Liver (tissue), 9 donors: ENCODE data around the gene ZFYVE1. TPM values are rescaled to one million over a fixed set of nuclear protein-coding genes. Genes with fewer than 3 reads are reported as not detected.

Experiments used
- DNase-seq: peaks from one replicate; pipeline ENCODE4 v3.0.0-alpha.2; 2017; ENCODE audit warnings: low spot score
- H3K27ac ChIP-seq, 2 donors: one replicate each; pipeline ENCODE4 v1.7.0; 2013; ENCODE audit warnings: inconsistent platforms in 2 of 2, low read length in 2 of 2, control low read depth in 1 of 2, low read depth in 1 of 2, mild to moderate bottlenecking in 1 of 2
- H3K27me3 ChIP-seq, 4 donors: one replicate each; pipeline versions ENCODE4 v1.6.1 to v1.7.0; 2013; ENCODE audit warnings: low read length in 3 of 4, inconsistent platforms in 1 of 4, mild to moderate bottlenecking in 1 of 4, moderate library complexity in 1 of 4; ENCODE audit not compliant: control insufficient read depth in 4 of 4, insufficient read depth in 4 of 4
- H3K36me3 ChIP-seq, 4 donors: one replicate each; pipeline versions ENCODE4 v1.6.1 to v1.7.0; 2013; ENCODE audit warnings: low read length in 3 of 4, mild to moderate bottlenecking in 3 of 4, low read depth in 1 of 4, moderate library complexity in 1 of 4; ENCODE audit not compliant: control insufficient read depth in 4 of 4, insufficient read depth in 3 of 4
- H3K4me1 ChIP-seq, 4 donors: one replicate each; pipeline versions ENCODE4 v1.6.1 to v1.7.0; 2013; ENCODE audit warnings: low read length in 3 of 4, mild to moderate bottlenecking in 3 of 4, moderate library complexity in 1 of 4; ENCODE audit not compliant: control insufficient read depth in 4 of 4, insufficient read depth in 4 of 4
- H3K4me3 ChIP-seq, 3 donors: one replicate each; pipeline versions ENCODE4 v1.6.1 to v1.7.0; 2013; ENCODE audit warnings: low read length in 3 of 3, control low read depth in 1 of 3, low read depth in 1 of 3, mild to moderate bottlenecking in 1 of 3
- H3K9ac ChIP-seq, 2 donors: one replicate each; pipeline ENCODE4 v1.7.0; 2013; ENCODE audit warnings: low read length in 2 of 2, mild to moderate bottlenecking in 2 of 2, moderate library complexity in 2 of 2, control low read depth in 1 of 2, low read depth in 1 of 2
- H3K9me3 ChIP-seq, 4 donors: one replicate each; pipeline versions ENCODE4 v1.6.1 to v1.7.0; 2013; ENCODE audit warnings: low read length in 3 of 4; ENCODE audit not compliant: control insufficient read depth in 4 of 4
- EGR1 ChIP-seq, 2 donors: IDR thresholded peaks; 2 replicates each; pipeline ENCODE4 v1.6.1; 2016 to 2018; ENCODE audit warnings: antibody characterized with exemption in 2 of 2, low read depth in 2 of 2
- FOXA1 ChIP-seq: IDR thresholded peaks from 2 replicates; pipeline ENCODE4 v1.6.1; 2016; ENCODE audit warnings: antibody characterized with exemption
- FOXA2 ChIP-seq: IDR thresholded peaks from 2 replicates; pipeline ENCODE4 v1.6.1; 2016; ENCODE audit warnings: antibody characterized with exemption
- GABPA ChIP-seq, 2 donors: IDR thresholded peaks in 1 of 2; conservative IDR thresholded peaks in 1 of 2; 2 replicates each; pipeline ENCODE4 v1.6.1; 2016; ENCODE audit warnings: antibody characterized with exemption in 2 of 2, mild to moderate bottlenecking in 1 of 2, moderate library complexity in 1 of 2
- HNF4A ChIP-seq, 2 donors: conservative IDR thresholded peaks; 2 replicates each; pipeline ENCODE4 v1.6.1; 2016; ENCODE audit warnings: antibody characterized with exemption in 2 of 2, mild to moderate bottlenecking in 2 of 2
- HNF4G ChIP-seq: IDR thresholded peaks from 2 replicates; pipeline ENCODE4 v1.6.1; 2016; ENCODE audit warnings: antibody characterized with exemption
- JUND ChIP-seq, 2 donors: IDR thresholded peaks; 2 replicates each; pipeline ENCODE4 v1.6.1; 2016; ENCODE audit warnings: antibody characterized with exemption in 2 of 2
- NR2F2 ChIP-seq: IDR thresholded peaks from 2 replicates; pipeline ENCODE4 v1.6.1; 2016; ENCODE audit warnings: antibody characterized with exemption
- RAD21 ChIP-seq, 2 donors: IDR thresholded peaks; 2 replicates each; pipeline ENCODE4 v1.6.1; 2016; ENCODE audit warnings: antibody characterized with exemption in 2 of 2, mild to moderate bottlenecking in 2 of 2
- RXRA ChIP-seq, 2 donors: IDR thresholded peaks; 2 replicates each; pipeline ENCODE4 v1.6.1; 2017 to 2018; ENCODE audit warnings: antibody characterized with exemption in 2 of 2, mild to moderate bottlenecking in 1 of 2
- SP1 ChIP-seq: IDR thresholded peaks from 2 replicates; pipeline ENCODE4 v1.6.1; 2018; ENCODE audit warnings: antibody characterized with exemption, mild to moderate bottlenecking
- TAF1 ChIP-seq: conservative IDR thresholded peaks from 2 replicates; pipeline ENCODE4 v1.6.1; 2016; ENCODE audit warnings: antibody characterized with exemption, mild to moderate bottlenecking
- YY1 ChIP-seq: IDR thresholded peaks from 2 replicates; pipeline ENCODE4 v1.6.1; 2016; ENCODE audit warnings: antibody characterized with exemption, mild to moderate bottlenecking
- WGBS: extraction: QIAGEN DNeasy Blood & Tissue Kit; methylation state at CpG from one replicate; pipeline ENCODE4 v1.1.7; 2013; 5-methylcytosine and 5-hydroxymethylcytosine counted together
- polyA plus RNA-seq, 2 donors: library from polyadenylated mRNA; stranded (reverse) in 1 of 2; unstranded in 1 of 2; fragments of 200-250 nt in 1 of 2; fragments of >200 nt in 1 of 2; fragmentation: Nextera tagmentation in 1 of 2; extraction: Ambion mirVana in 1 of 2; gene quantifications; one replicate each; pipeline versions ENCODE4 v1.2.1 to v1.2.3, GENCODE V29; 2013 to 2015
- total RNA-seq, 2 donors: library from RNA; depleted of rRNA; stranded (reverse); fragments of >200 nt; gene quantifications; one replicate each; pipeline ENCODE4 v1.2.3, GENCODE V29; 2014
- TF ChIP-seq, protein P1 (sequence below): fragments of 150-350 bp; IDR thresholded peaks from 2 replicates; pipeline ENCODE4 v1.5.1; 2017; ENCODE audit warnings: improper control_type of control experiment, low read depth, low read length; ENCODE audit not compliant: missing input control
- TF ChIP-seq, protein P2 (sequence below): IDR thresholded peaks from 2 replicates; pipeline ENCODE4 v1.6.1; 2016; ENCODE audit warnings: antibody characterized with exemption
- TF ChIP-seq, protein P3 (sequence below): IDR thresholded peaks from 2 replicates; pipeline ENCODE4 v1.6.1; 2016; ENCODE audit warnings: antibody characterized with exemption
- TF ChIP-seq, protein P4 (sequence below): IDR thresholded peaks from 2 replicates; pipeline ENCODE4 v1.6.1; 2016; ENCODE audit warnings: antibody characterized with exemption
- TF ChIP-seq, protein P5 (sequence below): IDR thresholded peaks from 2 replicates; pipeline ENCODE4 v1.6.1; 2016; ENCODE audit warnings: antibody characterized with exemption, mild to moderate bottlenecking
- donor health status: healthy.
- donor health status: healthy.
- donor health status: healthy.
- donor health status: healthy.
- donor health status: healthy.

ZFYVE1 gene
- total and polyA plus RNA-seq, 4 donors = 5.8 to 13.5 (median 7.9) TPM

DNA sequence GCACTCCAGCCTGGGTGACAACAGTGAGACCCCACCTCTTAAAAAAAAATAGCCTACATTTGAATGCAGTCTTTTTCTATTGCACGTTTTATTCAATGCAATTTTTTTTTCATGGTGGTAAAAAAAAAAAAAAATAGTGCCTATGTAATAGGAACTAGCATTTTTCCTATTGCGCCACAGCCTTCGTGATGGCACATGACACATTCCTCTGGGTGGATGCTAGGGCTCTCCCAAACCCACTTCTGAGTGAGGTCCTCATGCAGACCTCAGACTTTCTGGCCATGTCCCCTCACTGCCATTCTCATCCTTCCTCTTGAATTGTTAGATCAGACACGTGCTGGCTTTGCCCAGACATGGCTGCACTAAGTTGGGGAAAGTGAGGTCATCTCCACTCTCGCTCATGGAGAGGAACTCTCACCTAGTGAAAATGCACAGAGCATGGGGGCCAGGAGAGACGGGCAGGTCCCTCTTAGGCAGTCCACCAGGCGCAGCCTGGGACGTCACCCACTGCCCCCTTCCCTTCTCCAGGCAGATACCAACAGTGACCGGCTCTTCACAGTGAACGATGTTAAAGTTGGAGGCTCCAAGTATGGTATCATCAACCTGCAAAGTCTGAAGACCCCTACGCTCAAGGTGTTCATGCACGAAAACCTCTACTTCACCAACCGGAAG is 81.4 kb downstream of the ZFYVE1 start:
- Histone ChIP-seq H3K27ac (no peak overlapping the region), H3K9me3 (no peaks in the 10 kb centered on the region), H3K4me1 (no peaks in the 10 kb centered on the region), H3K9ac (no peak overlapping the region), H3K27me3 (no peaks in the 10 kb centered on the region), H3K36me3 (peaks cover 2 to 49% (median 21%) of the 10 kb centered on the region in 4 donors), H3K4me3 (no peak overlapping the region)
- DNase-seq = no peak
- TF ChIP-seq NR2F2 (no peak), HNF4A (conservative IDR thresholded peaks at IDR 0.05) (no peak), HNF4G (no peak), RAD21 (IDR thresholded peaks at IDR 0.05) (no peak)
- TF ChIP-seq, protein P1, sequence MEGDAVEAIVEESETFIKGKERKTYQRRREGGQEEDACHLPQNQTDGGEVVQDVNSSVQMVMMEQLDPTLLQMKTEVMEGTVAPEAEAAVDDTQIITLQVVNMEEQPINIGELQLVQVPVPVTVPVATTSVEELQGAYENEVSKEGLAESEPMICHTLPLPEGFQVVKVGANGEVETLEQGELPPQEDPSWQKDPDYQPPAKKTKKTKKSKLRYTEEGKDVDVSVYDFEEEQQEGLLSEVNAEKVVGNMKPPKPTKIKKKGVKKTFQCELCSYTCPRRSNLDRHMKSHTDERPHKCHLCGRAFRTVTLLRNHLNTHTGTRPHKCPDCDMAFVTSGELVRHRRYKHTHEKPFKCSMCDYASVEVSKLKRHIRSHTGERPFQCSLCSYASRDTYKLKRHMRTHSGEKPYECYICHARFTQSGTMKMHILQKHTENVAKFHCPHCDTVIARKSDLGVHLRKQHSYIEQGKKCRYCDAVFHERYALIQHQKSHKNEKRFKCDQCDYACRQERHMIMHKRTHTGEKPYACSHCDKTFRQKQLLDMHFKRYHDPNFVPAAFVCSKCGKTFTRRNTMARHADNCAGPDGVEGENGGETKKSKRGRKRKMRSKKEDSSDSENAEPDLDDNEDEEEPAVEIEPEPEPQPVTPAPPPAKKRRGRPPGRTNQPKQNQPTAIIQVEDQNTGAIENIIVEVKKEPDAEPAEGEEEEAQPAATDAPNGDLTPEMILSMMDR = no peak
- 94% methylated on average over 13 of the region's 13 CpGs for WGBS

DNA sequence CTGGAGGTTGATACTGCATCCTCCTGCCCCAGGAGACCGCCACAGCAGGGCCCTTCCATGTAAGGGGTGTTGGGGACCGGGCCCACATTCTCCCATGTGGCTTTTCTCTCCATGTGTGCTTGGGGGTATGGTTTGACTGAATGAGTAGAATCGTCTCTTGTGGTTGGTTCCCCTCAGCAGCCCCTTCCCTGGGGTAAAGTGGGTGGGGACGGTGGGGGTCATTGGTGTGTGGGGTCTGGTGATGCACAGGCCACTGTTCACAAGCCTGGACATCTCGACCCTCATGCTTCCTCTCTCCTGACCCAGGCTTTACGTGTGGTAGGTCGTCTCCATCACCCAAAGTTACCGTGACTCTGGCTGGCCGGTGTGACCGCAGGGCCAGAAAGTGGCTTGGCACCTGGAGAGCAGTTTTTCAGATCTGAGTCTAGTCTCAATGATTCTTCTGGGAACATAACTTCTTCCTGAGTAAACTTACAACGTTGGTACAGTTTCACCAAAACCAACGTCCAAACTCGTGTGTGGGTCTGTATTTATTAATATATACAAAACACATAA is 83.0 kb downstream of the ZFYVE1 start:
- H3K9ac ChIP-seq = no peak overlapping the region
- H3K27me3 ChIP-seq = no peaks in the 10 kb centered on the region
- H3K27ac ChIP-seq = no peak overlapping the region
- no peak for TF ChIP-seq RXRA (IDR thresholded peaks at IDR 0.05)
- TF ChIP-seq, protein P1 = no peak
- TF ChIP-seq, protein P2, sequence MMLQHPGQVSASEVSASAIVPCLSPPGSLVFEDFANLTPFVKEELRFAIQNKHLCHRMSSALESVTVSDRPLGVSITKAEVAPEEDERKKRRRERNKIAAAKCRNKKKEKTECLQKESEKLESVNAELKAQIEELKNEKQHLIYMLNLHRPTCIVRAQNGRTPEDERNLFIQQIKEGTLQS = no peak
- TF ChIP-seq EGR1 (IDR thresholded peaks at IDR 0.05; ENCODE audit: low read depth in 2 of 2) = no peak
- no peak for TF ChIP-seq JUND (IDR thresholded peaks at IDR 0.05)
- TF ChIP-seq NR2F2 = no peak
- TF ChIP-seq, protein P3, sequence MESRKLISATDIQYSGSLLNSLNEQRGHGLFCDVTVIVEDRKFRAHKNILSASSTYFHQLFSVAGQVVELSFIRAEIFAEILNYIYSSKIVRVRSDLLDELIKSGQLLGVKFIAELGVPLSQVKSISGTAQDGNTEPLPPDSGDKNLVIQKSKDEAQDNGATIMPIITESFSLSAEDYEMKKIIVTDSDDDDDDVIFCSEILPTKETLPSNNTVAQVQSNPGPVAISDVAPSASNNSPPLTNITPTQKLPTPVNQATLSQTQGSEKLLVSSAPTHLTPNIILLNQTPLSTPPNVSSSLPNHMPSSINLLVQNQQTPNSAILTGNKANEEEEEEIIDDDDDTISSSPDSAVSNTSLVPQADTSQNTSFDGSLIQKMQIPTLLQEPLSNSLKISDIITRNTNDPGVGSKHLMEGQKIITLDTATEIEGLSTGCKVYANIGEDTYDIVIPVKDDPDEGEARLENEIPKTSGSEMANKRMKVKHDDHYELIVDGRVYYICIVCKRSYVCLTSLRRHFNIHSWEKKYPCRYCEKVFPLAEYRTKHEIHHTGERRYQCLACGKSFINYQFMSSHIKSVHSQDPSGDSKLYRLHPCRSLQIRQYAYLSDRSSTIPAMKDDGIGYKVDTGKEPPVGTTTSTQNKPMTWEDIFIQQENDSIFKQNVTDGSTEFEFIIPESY = no peak
- TF ChIP-seq YY1 = no peak
- TF ChIP-seq TAF1 = no peak
- TF ChIP-seq GABPA (IDR thresholded peaks at IDR 0.05 in 1 of 2, conservative IDR thresholded peaks at IDR 0.05 in 1 of 2) = no peak
- no peak for TF ChIP-seq FOXA2
- TF ChIP-seq HNF4A (conservative IDR thresholded peaks at IDR 0.05) = no peak
- no peak for TF ChIP-seq FOXA1
- TF ChIP-seq RAD21 (IDR thresholded peaks at IDR 0.05) = no peak
- no peak for TF ChIP-seq SP1
- TF ChIP-seq, protein P4, sequence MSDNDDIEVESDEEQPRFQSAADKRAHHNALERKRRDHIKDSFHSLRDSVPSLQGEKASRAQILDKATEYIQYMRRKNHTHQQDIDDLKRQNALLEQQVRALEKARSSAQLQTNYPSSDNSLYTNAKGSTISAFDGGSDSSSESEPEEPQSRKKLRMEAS = no peak
- TF ChIP-seq, protein P5, sequence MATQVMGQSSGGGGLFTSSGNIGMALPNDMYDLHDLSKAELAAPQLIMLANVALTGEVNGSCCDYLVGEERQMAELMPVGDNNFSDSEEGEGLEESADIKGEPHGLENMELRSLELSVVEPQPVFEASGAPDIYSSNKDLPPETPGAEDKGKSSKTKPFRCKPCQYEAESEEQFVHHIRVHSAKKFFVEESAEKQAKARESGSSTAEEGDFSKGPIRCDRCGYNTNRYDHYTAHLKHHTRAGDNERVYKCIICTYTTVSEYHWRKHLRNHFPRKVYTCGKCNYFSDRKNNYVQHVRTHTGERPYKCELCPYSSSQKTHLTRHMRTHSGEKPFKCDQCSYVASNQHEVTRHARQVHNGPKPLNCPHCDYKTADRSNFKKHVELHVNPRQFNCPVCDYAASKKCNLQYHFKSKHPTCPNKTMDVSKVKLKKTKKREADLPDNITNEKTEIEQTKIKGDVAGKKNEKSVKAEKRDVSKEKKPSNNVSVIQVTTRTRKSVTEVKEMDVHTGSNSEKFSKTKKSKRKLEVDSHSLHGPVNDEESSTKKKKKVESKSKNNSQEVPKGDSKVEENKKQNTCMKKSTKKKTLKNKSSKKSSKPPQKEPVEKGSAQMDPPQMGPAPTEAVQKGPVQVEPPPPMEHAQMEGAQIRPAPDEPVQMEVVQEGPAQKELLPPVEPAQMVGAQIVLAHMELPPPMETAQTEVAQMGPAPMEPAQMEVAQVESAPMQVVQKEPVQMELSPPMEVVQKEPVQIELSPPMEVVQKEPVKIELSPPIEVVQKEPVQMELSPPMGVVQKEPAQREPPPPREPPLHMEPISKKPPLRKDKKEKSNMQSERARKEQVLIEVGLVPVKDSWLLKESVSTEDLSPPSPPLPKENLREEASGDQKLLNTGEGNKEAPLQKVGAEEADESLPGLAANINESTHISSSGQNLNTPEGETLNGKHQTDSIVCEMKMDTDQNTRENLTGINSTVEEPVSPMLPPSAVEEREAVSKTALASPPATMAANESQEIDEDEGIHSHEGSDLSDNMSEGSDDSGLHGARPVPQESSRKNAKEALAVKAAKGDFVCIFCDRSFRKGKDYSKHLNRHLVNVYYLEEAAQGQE = no peak
- TF ChIP-seq HNF4G = no peak
- DNase-seq = no peak
- no peaks in the 10 kb centered on the region for H3K4me1 ChIP-seq
- H3K36me3 ChIP-seq = peaks cover 4 to 54% (median 28%) of the 10 kb centered on the region in 4 donors
- H3K4me3 ChIP-seq = no peak overlapping the region
- WGBS = 95% methylated on average over 13 of the region's 13 CpGs
- no peaks in the 10 kb centered on the region for H3K9me3 ChIP-seq
